Right ventricle myocardium inferior (tissue), 1 donor: ENCODE measurements around the gene CKMT1B. TPM values are rescaled to one million over a fixed set of nuclear protein-coding genes. Genes with fewer than 3 reads are reported as not detected.
"Not testable (repeated sequence)": the region's sequence is repeated elsewhere in the genome, so short reads cannot be mapped to it uniquely, and the experiment has no call there.

Experiments
- ATAC-seq: fragments of 200-7000 bp; cut with Tn5 transposase; one replicate; pipeline ENCODE4 v1.9.1; 2020; ENCODE audit warnings: mild to moderate bottlenecking, moderate library complexity
- DNase-seq: peaks from one replicate; pipeline ENCODE4 v3.0.0; 2021; ENCODE audit errors: missing footprints
- intact Hi-C: fragments of 100-400 bp; cut with DNase I; formaldehyde crosslinking; loops from one replicate; pipeline ENCODE4 v1.11.0; 2022
- total RNA-seq: library from RNA; stranded (reverse); fragmentation: NEBNext Ultra II Directional; extraction: Animal tissue kit (Norgen Biotek cat#: 25700); gene quantifications from one replicate; pipeline ENCODE4 v1.2.1, GENCODE V29; 2021
- donor health status: DM: no; HTN: yes; CAD: no; lungs with severe emphysema.

The CKMT1B gene
- total RNA-seq, 1 donor from 2014 or later, result 0.76 TPM

GRCh38 chr15:43622068-43622799 lies 28.4 kb downstream of the CKMT1B start:
- DNase-seq, intact Hi-C loops, ATAC-seq: not testable (repeated sequence)

GRCh38 chr15:43625106-43625505 lies 31.3 kb downstream of the CKMT1B start:
- intact Hi-C loops, result no loop called here
- ATAC-seq (no peak), DNase-seq (no peak)

- intact Hi-C loops, ATAC-seq, DNase-seq: not testable (repeated sequence)
These were observed 33.1 kb downstream of the CKMT1B start for GRCh38 chr15:43626937-43627336.

GRCh38 chr15:43638464-43639204 lies 44.8 kb downstream of the CKMT1B start:
- DNase-seq, ATAC-seq, intact Hi-C loops: not testable (repeated sequence)

Other genes starting within 250 kb of the CKMT1B start
- 13.1 TPM for gene ZSCAN29, start 223.0 kb upstream of the CKMT1B start, total RNA-seq
- gene TUBGCP4, start 222.9 kb upstream of the CKMT1B start, total RNA-seq, result 12.5 TPM
- gene TP53BP1, start 100.9 kb upstream of the CKMT1B start, total RNA-seq, result 24.3 TPM
- 21.4 TPM for gene MAP1A, start 76.4 kb upstream of the CKMT1B start, total RNA-seq
- gene PPIP5K1, start 3.8 kb upstream of the CKMT1B start, total RNA-seq, result 15.7 TPM
- gene STRC, start 24.8 kb downstream of the CKMT1B start, total RNA-seq, result not detected
- 0.54 TPM for gene CATSPER2, start 54.8 kb downstream of the CKMT1B start, total RNA-seq
- gene CKMT1A, start 99.8 kb downstream of the CKMT1B start, total RNA-seq, result 0.43 TPM
- 166 TPM for gene PDIA3, start 152.4 kb downstream of the CKMT1B start, total RNA-seq
- 1.5 TPM for gene ELL3, start 182.9 kb downstream of the CKMT1B start, total RNA-seq
- 1,102 TPM for gene SERF2, start 198.3 kb downstream of the CKMT1B start, total RNA-seq
- gene SERINC4, start 206.2 kb downstream of the CKMT1B start, total RNA-seq, result 0.30 TPM
- gene HYPK, start 206.6 kb downstream of the CKMT1B start, total RNA-seq, result 16.4 TPM
- 18.9 TPM for gene MFAP1, start 230.7 kb downstream of the CKMT1B start, total RNA-seq
- gene WDR76, start 233.0 kb downstream of the CKMT1B start, total RNA-seq, result 2.1 TPM